Activated CD4-positive, alpha-beta T cell treated with anti-CD3 and anti-CD28 coated beads, Interleukin-2, amount 50 U/mL, for 16 hours (primary cell): ENCODE data around the gene CNTN6.

Source experiments
- DNase-seq: peaks from one replicate; pipeline ENCODE4 v3.0.0-alpha.2; 2020

The CNTN6 gene

DNA sequence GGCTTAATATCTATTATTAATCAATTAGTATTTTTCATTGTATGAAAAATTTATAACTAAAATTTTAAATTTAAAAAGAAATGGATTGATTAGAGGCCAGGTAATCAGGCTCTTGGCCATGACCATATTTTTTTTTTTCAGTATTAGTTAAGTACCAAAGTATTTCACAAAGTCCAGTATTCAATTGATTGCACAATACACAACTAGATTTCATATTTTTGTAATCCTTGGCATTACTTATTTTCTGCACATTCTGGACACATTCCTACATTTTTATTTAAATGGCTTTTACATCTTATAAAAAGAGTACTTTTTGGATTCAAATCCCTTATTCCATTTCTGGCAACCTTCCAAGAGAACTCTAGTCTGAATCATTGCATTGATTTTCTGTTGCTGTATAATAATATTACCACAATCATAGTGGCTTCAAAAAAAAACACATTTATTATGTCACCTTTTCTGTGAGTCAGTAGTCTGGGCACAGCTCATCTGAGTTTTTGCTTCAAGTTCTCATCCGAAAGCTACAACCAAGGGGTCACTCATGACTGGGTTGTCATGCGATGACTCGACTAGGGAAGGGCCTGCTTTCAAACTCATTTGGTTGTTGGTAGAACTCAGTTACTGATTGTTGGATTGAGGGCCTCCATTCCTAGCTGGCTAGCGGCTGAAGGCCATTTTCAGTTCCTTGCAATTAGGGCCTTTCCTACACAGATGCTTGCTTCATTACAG lies 90.7 kb downstream of the CNTN6 start:
- no peak for DNase-seq

GRCh38 chr3:1190569-1190968 lies 97.7 kb downstream of the CNTN6 start:
- no peak for DNase-seq

DNA sequence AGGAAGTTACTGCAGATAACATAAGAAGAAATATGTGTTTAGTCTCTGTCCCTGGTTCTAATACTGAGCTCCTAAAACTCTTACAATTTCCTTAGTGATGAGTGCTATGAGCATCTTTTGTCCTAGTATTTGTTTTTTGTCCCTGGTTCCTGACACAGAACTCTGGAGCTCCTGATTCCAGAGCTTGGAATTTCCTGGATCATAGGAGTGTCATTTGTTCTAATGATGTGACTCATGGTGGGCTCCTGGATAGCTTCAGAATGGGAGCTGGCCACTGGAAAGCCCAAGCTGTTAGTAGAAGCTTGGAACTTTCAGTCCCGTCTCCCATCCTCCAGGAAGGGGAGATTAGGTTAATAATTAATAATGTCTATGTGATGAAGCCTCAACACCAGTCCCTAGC lies 98.2 kb downstream of the CNTN6 start:
- no peak for DNase-seq

- no peak for DNase-seq
These were observed 103.1 kb downstream of the CNTN6 start for GRCh38 chr3:1195947-1196346.

GRCh38 chr3:1197051-1197450 lies 104.2 kb downstream of the CNTN6 start:
- no peak for DNase-seq

- DNase-seq, result no peak
These were observed 107.5 kb downstream of the CNTN6 start for GRCh38 chr3:1200371-1200770.

- no peak for DNase-seq
These were observed 115.1 kb downstream of the CNTN6 start for GRCh38 chr3:1207904-1208303.

DNA sequence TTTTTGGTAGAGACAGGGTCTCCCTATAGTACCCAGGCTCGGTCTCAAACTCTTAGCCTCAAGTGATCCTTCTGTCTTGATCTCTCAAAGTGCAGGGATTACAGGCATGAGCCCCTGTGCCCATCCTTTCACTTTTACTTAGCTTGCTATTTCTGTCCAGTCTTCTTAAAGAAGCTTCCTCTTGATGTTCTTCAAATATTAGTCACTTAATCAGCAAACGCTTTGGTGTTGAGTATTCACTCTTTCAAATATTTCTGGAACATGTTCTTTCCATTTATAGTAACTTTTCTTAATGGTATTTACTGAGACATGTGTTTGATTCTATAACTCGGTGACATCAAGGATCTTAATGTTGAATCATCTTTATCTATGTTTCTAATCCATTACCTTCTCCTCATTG lies 122.1 kb downstream of the CNTN6 start:
- no peak for DNase-seq

DNA sequence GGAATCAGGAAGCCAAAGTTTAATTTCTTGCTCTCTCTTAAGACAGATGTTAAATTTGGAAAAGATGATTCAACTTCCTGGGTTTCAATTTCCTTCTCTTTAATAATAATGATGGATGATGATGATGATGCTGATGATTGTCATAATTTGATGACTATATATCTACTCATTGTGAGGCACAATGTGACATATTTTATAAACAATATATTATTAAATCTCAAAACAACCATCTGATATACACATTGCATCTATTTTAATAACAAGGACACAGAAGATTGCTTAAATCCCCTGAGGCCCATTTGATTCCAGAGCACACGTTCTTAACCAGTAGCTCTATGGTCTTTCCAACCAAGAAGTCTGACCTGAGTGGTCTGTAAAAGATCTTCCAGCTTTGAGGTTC lies 124.0 kb downstream of the CNTN6 start:
- DNase-seq, result no peak

DNA sequence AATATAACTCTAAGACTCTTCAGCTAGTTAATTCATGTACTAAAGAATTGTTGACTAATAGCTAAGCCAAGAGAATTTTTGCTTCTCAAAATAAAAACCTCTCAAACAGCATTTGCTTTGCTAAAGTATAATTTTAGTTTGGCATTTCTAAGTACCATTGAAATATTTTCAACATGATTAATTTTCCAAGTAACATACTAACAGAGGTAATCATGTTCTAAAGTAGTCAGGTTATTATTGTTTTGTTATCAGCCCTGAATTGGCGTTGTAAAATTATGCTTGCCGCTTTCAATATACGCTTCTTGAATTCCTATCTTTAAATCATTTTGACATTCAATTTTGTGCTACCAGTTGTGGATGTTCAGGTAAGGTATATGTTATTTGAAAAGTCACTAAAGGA lies 134.3 kb downstream of the CNTN6 start:
- DNase-seq, result no peak

DNA sequence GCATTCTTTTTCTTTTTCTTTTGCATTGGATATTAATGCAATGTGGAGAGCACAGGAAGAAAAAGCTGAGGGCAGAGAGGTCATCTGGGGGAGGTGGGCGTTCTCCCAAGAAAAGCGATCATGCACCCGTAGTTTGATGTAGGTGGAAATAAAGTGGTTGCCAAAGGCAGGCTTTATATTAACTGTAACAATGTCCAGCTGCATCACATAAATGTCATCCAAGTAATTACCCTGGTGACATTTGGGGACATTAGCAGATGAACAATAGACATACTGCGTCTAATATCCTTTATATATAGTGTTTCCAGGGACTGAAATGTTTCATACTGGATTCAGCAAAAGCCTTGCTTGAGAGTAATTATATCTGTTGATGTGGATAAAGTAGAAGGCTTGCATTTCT lies 135.5 kb downstream of the CNTN6 start:
- DNase-seq, result no peak

- DNase-seq, result no peak
These were observed 138.1 kb downstream of the CNTN6 start for GRCh38 chr3:1230920-1231319.

- DNase-seq, result no peak
These were observed 139.5 kb downstream of the CNTN6 start for GRCh38 chr3:1232276-1232675.

DNA sequence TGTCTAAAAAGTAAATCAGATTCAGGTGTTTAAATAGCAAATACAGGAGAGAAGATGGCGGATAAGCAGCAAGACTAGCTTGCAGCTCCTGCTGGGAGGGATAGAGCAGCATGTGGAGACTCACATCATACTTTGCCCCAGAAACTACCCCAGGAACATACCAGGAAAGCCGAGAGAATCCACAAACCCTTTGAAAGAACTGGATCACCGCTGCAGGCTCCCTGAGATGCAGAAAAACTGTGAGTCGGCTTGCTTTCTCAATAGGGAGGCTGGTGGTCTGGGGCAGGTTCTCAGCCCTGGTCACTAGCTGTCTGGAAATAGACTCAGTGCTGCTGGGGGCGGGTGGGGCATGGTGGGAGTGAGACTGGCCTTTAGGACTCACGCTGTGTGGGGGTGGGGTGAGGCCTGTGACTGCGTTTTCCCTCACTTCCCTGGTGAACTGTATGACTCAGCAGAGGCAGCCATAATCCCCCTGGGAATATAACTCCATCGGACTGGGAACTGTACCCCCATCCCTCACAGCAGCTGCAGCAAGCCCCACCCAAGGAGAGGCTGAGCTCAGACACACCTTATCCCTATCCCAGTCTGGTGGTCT lies 142.8 kb downstream of the CNTN6 start:
- no peak for DNase-seq

DNA sequence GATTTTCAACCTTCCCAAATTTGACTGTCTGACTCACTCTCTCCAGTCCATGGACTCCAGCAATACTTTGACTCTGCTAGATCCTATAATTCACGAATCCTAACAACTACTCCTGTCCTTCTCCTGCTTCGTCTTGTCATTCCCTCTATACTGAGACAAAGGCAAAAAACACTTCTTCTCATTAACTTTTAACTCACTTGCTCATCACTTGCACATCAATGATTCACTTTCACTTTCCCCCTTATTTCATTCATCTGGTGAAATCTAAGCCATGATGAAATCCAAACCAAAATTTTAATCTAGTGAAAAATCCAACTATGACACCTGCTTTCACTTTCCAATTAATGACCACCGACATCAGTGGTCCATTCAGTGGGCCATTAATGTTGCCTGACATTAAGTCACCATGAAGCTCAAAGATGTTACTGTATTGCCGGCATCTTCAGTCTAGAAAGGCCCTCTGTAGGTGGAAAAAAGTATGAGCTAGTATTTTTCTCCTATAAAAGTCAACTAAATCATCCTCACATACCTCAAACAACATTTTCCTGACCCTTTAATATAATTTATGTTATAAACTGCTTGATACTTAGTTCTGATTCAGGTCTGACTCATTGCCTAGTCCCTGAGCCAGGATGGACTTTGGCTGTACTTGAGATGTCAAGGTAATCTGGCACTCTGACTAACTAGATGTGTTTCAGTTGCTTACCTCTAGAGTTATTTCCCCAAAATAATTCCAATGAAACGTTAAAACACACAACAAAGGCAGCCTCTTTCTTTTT lies 158.6 kb downstream of the CNTN6 start:
- DNase-seq, result no peak

DNA sequence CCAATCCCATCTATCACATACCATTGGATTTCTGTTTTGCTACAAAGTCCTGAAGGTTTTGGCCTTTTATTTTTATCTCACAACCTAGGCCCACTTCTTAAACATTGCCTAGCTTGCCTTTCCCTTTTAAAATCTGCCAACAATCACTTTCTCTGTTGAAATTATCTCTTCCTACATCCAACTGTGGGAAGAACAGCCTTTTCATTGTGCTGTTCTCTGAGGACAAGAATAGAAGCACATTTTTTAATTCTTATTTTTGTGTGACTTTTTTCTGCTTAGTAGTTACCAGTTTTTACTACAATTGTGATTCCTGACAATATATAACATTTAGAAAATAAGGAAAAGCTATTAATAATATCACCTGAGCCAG lies 159.2 kb downstream of the CNTN6 start:
- DNase-seq, result no peak

GRCh38 chr3:1262246-1262645 lies 169.4 kb downstream of the CNTN6 start:
- no peak for DNase-seq

GRCh38 chr3:1263121-1263520 lies 170.3 kb downstream of the CNTN6 start:
- no peak for DNase-seq

GRCh38 chr3:1269808-1270207 lies 177.0 kb downstream of the CNTN6 start:
- DNase-seq, result no peak

DNA sequence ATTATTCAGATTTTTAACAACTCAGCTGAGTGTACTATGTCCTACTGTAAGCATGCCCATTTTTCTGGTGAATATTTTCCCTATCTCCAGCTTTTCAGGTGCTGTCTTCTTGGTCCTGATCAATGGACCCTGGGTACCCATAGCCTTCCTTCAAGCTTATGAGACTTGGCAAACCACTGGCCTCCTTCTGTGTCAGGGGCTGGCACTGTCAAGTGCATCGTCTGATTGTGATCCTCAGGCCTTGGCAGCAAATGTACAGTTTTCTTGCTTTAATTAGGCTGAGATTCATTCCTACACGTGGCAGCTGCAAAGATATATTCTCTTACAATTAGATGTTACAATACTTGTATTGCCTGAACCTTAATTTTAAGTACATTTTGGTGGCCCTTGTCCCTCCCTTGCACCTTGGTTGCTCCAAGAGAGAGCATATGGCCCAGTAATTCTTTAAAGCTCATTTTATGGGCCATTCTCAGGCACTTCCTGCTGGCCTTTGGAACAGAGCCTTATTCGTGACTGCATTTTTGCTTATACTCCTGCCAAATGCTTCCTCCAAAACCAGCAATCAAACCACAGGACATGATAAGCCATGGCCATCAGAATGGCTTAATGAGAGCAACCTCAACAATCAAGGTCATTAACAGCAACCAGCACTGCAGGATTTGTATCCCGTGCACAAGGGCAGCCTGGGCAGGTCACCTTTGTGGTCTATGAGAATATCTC lies 179.9 kb downstream of the CNTN6 start:
- no peak for DNase-seq

DNA sequence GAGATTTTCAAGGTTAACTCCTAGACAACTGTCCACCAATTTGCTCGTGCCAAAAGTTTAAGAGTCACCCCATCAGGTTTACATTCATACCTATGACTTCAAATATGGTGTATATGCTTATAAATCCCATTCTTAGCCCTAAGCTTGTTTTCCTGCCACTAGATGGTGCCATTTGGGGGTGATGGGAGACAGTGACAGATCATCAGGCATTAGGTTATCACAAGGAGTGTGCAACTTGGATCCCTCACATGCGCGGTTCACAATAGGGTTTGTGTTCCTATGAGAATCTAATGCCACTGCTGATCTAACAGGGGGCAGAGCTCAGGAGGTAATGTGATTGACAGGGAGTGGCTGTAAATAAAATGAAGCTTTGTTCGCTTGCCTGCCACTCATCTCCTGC lies 182.7 kb downstream of the CNTN6 start:
- peak; percentile 1 for DNase-seq

DNA sequence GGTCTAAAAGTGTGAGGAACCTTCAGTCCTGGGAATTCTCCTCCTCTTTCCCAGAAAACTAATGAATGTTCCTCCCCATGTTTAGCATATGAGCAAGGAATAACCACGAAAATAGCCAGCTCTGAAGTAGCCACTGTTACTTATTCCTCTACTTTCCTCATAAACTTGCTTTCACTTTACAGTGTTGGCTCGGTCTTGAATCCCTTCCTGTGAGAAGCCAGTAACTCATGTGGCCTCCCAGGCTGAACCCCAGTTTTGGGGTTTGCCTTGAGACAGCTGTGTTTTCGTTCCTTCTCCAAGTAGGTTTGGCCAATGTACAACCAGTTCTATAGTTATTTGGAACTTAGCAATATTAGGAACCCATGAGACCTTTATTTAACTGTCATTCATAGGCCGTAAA lies 195.0 kb downstream of the CNTN6 start:
- no peak for DNase-seq

DNA sequence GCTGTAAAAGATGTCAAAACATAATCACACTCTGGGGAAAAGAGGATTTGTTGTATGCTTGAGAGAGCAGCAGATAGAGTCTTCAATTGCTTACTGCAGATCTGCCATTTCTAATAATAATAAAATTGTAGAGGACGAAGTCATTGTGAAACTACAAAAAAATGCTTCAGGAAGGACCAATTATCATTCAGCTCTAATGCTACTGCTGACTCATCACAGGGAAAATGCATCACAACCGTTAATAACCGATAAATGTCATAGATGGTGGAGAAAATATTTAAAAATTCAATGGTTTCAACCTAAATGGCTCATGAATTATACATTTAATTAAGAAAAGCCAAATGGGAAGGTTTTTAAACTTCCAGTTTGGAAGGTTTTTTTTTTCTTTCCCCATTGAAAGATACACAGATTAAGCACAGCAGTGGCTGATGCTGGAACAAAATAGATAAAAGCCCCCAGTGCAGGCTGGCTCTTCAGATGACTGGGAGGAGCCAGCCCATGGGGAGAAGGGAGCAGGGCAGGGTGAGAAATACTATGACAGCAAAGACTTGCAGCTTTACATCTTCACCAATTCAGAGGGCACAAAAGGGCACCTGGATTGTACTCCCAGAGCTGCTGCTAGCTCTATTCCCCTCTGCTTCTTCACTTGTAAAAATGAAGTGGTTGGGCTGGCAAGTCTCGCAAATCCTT lies 196.1 kb downstream of the CNTN6 start:
- no peak for DNase-seq
